H9 (cell line): ENCODE measurements around the gene TEX26. TPM values are rescaled to one million over a fixed set of nuclear protein-coding genes. Genes with fewer than 3 reads are reported as not detected.

Experiments used
- DNase-seq: peaks from one replicate; pipeline ENCODE4 v3.0.0-alpha.2; 2017
- H2AFZ ChIP-seq: one replicate; pipeline ENCODE4 v1.6.1; 2013; ENCODE audit warnings: mild to moderate bottlenecking, low read length, control low read depth, moderate library complexity
- H2AK5ac ChIP-seq: 2 replicates; pipeline ENCODE4 v1.6.1; 2013; ENCODE audit warnings: low read length, control low read depth, mixed read lengths; ENCODE audit not compliant: insufficient read length
- H2BK120ac ChIP-seq: one replicate; pipeline ENCODE4 v1.6.1; 2013; ENCODE audit warnings: low read depth, mild to moderate bottlenecking, low read length, control low read depth, inconsistent platforms; ENCODE audit not compliant: poor library complexity, severe bottlenecking
- H2BK12ac ChIP-seq: 2 replicates; pipeline ENCODE4 v1.6.1; 2013; ENCODE audit warnings: low read length, control low read depth, mixed read lengths, low read depth; ENCODE audit not compliant: insufficient read length
- H2BK15ac ChIP-seq: 2 replicates; pipeline ENCODE4 v1.6.1; 2013; ENCODE audit warnings: low read depth, low read length, control low read depth
- H2BK20ac ChIP-seq: one replicate; pipeline ENCODE4 v1.6.1; 2013; ENCODE audit warnings: low read depth, mild to moderate bottlenecking, low read length, control low read depth, inconsistent platforms; ENCODE audit not compliant: poor library complexity, severe bottlenecking
- H2BK5ac ChIP-seq: 2 replicates; pipeline ENCODE4 v1.6.1; 2013; ENCODE audit warnings: low read length, control low read depth, mixed read lengths; ENCODE audit not compliant: insufficient read length
- H3K14ac ChIP-seq: 2 replicates; pipeline ENCODE4 v1.6.1; 2013; ENCODE audit warnings: low read length, control low read depth; ENCODE audit not compliant: insufficient read depth
- H3K18ac ChIP-seq: 2 replicates; pipeline ENCODE4 v1.6.1; 2013; ENCODE audit warnings: low read depth, mild to moderate bottlenecking, mixed read lengths, low read length, control low read depth; ENCODE audit not compliant: insufficient read length
- H3K23ac ChIP-seq: 2 replicates; pipeline ENCODE4 v1.6.1; 2013; ENCODE audit warnings: low read length, control low read depth, mixed read lengths, low read depth; ENCODE audit not compliant: insufficient read length
- H3K23me2 ChIP-seq: 2 replicates; pipeline ENCODE4 v1.6.1; 2013; ENCODE audit warnings: low read depth, mild to moderate bottlenecking, mixed read lengths, low read length, control low read depth; ENCODE audit not compliant: insufficient read length, poor library complexity, severe bottlenecking
- H3K27ac ChIP-seq: 2 replicates; pipeline ENCODE4 v1.5.1; 2013; ENCODE audit warnings: low read length, control low read depth, mixed read lengths, low read depth; ENCODE audit not compliant: insufficient read length
- H3K27me3 ChIP-seq: 2 replicates; pipeline ENCODE4 v1.6.1; 2013; ENCODE audit warnings: low read length, control low read depth, inconsistent platforms; ENCODE audit not compliant: insufficient read depth
- H3K4ac ChIP-seq: 2 replicates; pipeline ENCODE4 v1.6.1; 2013; ENCODE audit warnings: low read depth, mild to moderate bottlenecking, control low read depth, inconsistent platforms, low read length, moderate library complexity
- H3K4me1 ChIP-seq: 2 replicates; pipeline ENCODE4 v1.6.1; 2013; ENCODE audit warnings: low read length, control low read depth, inconsistent platforms; ENCODE audit not compliant: insufficient read depth
- H3K4me2 ChIP-seq: 2 replicates; pipeline ENCODE4 v1.6.1; 2013; ENCODE audit warnings: low read length, control low read depth, mixed read lengths; ENCODE audit not compliant: insufficient read length, insufficient read depth
- H3K56ac ChIP-seq: 2 replicates; pipeline ENCODE4 v1.6.1; 2013; ENCODE audit warnings: low read depth, mild to moderate bottlenecking, mixed read lengths, low read length, control low read depth; ENCODE audit not compliant: insufficient read length
- H3K79me1 ChIP-seq: 2 replicates; pipeline ENCODE4 v1.6.1; 2013; ENCODE audit warnings: low read depth, mild to moderate bottlenecking, moderate library complexity, low read length, control low read depth, inconsistent platforms; ENCODE audit not compliant: insufficient read depth, poor library complexity, severe bottlenecking
- H3K79me2 ChIP-seq: 2 replicates; pipeline ENCODE4 v1.6.1; 2013; ENCODE audit warnings: low read length, control low read depth, inconsistent platforms; ENCODE audit not compliant: insufficient read depth
- H3K9ac ChIP-seq: 2 replicates; pipeline ENCODE4 v1.6.1; 2013; ENCODE audit warnings: low read length, control low read depth, mixed read lengths; ENCODE audit not compliant: insufficient read length; ENCODE audit errors: extremely low read depth
- H3K9me3 ChIP-seq: one replicate; pipeline ENCODE4 v1.6.1; 2013; ENCODE audit warnings: low read depth, low read length, inconsistent platforms; ENCODE audit not compliant: control insufficient read depth
- H3T11ph ChIP-seq: one replicate; pipeline ENCODE4 v1.6.1; 2013; ENCODE audit warnings: mild to moderate bottlenecking, low read length, control low read depth, inconsistent platforms
- H4K20me1 ChIP-seq: one replicate; pipeline ENCODE4 v1.6.1; 2013; ENCODE audit not compliant: control insufficient read depth, insufficient read length, insufficient read depth
- H4K5ac ChIP-seq: 2 replicates; pipeline ENCODE4 v1.6.1; 2013; ENCODE audit warnings: low read depth, mild to moderate bottlenecking, mixed read lengths, low read length, control low read depth; ENCODE audit not compliant: insufficient read length
- H4K8ac ChIP-seq: replicated peaks from 2 replicates; pipeline ENCODE4 v1.6.1; 2013; ENCODE audit warnings: low read length, control low read depth, mixed read lengths, low read depth; ENCODE audit not compliant: insufficient read length
- H4K91ac ChIP-seq: 2 replicates; pipeline ENCODE4 v1.6.1; 2013; ENCODE audit warnings: low read depth, mild to moderate bottlenecking, moderate library complexity, mixed read lengths, low read length, control low read depth; ENCODE audit not compliant: insufficient read length
- H3K27ac Mint-ChIP-seq, 3 experiments: 2 replicates in 2 of 3; 3 replicates in 1 of 3; pipeline ENCODE4 v1.8.0; 2020 to 2021; ENCODE audit warnings: mixed read lengths in 3 of 3, mild to moderate bottlenecking in 1 of 3, moderate library complexity in 1 of 3
- H3K27me3 Mint-ChIP-seq: 2 replicates; pipeline ENCODE4 v1.8.0; 2021; ENCODE audit warnings: low read depth, mild to moderate bottlenecking, moderate library complexity, mixed read lengths
- H3K36me3 Mint-ChIP-seq, 3 experiments: 2 replicates in 2 of 3; 3 replicates in 1 of 3; pipeline ENCODE4 v1.8.0; 2020 to 2021; ENCODE audit warnings: low read depth in 3 of 3, mixed read lengths in 3 of 3; ENCODE audit not compliant: insufficient read depth in 1 of 3
- H3K4me1 Mint-ChIP-seq, 2 experiments: 2 replicates each; pipeline ENCODE4 v1.8.0; 2020; ENCODE audit warnings: mixed read lengths in 2 of 2
- H3K4me3 Mint-ChIP-seq, 2 experiments: 2 replicates in 1 of 2; 3 replicates in 1 of 2; pipeline ENCODE4 v1.8.0; 2020 to 2021; ENCODE audit warnings: mild to moderate bottlenecking in 2 of 2, mixed read lengths in 2 of 2, moderate library complexity in 1 of 2
- H3K9me3 Mint-ChIP-seq, 2 experiments: 2 replicates in 1 of 2; 3 replicates in 1 of 2; pipeline ENCODE4 v1.8.0; 2020; ENCODE audit warnings: mild to moderate bottlenecking in 2 of 2, mixed read lengths in 2 of 2, moderate library complexity in 1 of 2
- CTCF ChIP-seq: fragments of 200-600 bp; sonication (generic); conservative IDR thresholded peaks from 3 replicates; pipeline ENCODE4 v1.8.0; 2021; ENCODE audit warnings: antibody characterized with exemption, mild to moderate bottlenecking
- WGBS: extraction: QIAGEN DNeasy Blood & Tissue Kit; methylation state at CpG from one replicate; pipeline ENCODE4 v1.1.7; 2013; ENCODE audit warnings: missing lambda C conversion rate, low lambda C conversion rate, mixed read lengths; ENCODE audit not compliant: insufficient read length; ENCODE audit errors: extremely low coverage; 5-methylcytosine and 5-hydroxymethylcytosine counted together
- total RNA-seq: library from RNA; stranded (reverse); gene quantifications from 2 replicates; pipeline ENCODE4 v1.2.1, GENCODE V29; 2021

Gene TEX26
- total RNA-seq, 1 experiment from 2014 or later = not detected

- Histone ChIP-seq H3K9ac (no peak overlapping the region), H3K79me2 (no peaks in the 10 kb centered on the region), H2BK20ac (no peak overlapping the region), H2BK5ac (no peak overlapping the region), H4K8ac (no peak overlapping the region), H3K4me1 (no peaks in the 10 kb centered on the region), H2BK15ac (no peak overlapping the region), H3K4ac (no peak overlapping the region), H3T11ph (no peak overlapping the region), H3K23ac (no peak overlapping the region), H3K79me1 (no peaks in the 10 kb centered on the region), H4K5ac (no peak overlapping the region), H3K18ac (no peak overlapping the region), H3K23me2 (no peaks in the 10 kb centered on the region), H2BK120ac (no peak overlapping the region), H4K20me1 (no peaks in the 10 kb centered on the region), H3K9me3 (no peaks in the 10 kb centered on the region), H3K27me3 (no peaks in the 10 kb centered on the region), H3K27ac (no peak overlapping the region), H2AK5ac (no peak overlapping the region), H3K4me2 (no peak overlapping the region), H2BK12ac (no peak overlapping the region), H2AFZ (no peak overlapping the region), H4K91ac (no peak overlapping the region), H3K14ac (no peak overlapping the region), H3K56ac (no peak overlapping the region)
- no peaks in the 10 kb centered on the region for H3K27me3 Mint-ChIP-seq
- H3K27ac Mint-ChIP-seq = no peak overlapping the region
- H3K4me3 Mint-ChIP-seq = no peak overlapping the region
- DNase-seq = no peak
- peaks cover 23 to 25% of the 10 kb centered on the region in 2 experiments for H3K4me1 Mint-ChIP-seq
- no peak for TF ChIP-seq CTCF
- H3K9me3 Mint-ChIP-seq = no peaks in the 10 kb centered on the region
- H3K36me3 Mint-ChIP-seq = no peaks in the 10 kb centered on the region
- WGBS = no CpG with 5 or more reads among the region's 5 CpGs
Observed at GRCh38 chr13:31009166-31009565, 76.7 kb downstream of the TEX26 start.
